GM18505 (cell line): Measurements from ENCODE around the gene POLD4.

ENCODE experiments used
- ATAC-seq: cut with Tn5 transposase; IDR thresholded peaks from one replicate; pipeline ENCODE4 v1.9.1; 2021; ENCODE audit not compliant: unreplicated experiment
- POLR2A ChIP-seq: IDR thresholded peaks from 4 replicates; pipeline ENCODE4 v1.6.1; 2011; ENCODE audit warnings: borderline replicate concordance; ENCODE audit not compliant: insufficient read depth, insufficient read length; ENCODE audit errors: extremely low read depth

POLD4 gene

DNA sequence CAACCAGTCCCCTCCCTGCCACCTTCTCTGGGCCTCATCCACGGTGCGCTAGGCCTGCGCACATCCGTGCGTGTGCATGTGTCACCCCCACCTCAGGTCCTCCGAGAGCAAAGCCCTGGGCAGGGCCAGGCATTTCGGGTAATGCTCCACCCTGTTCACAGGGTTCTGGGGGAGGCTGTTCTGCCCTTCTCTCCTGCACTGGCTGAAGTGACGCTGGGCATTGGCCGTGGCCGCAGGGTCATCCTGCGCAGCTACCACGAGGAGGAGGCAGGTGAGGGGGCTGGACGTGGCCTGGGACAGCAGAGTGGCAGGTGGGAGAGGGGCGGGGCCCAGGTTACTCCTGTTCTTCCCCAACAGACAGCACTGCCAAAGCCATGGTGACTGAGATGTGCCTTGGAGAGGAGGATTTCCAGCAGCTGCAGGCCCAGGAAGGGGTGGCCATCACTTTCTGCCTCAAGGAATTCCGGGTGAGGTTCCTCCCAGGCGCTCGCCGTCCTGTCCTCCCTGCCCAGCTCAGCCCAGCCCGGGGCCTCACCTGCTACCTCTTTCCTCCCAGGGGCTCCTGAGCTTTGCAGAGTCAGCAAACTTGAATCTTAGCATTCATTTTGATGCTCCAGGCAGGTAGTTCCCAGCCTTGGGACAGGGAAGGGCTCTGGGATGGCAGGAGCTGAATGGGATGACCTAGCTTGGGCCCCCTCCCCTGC lies 42.4 kb upstream of the POLD4 start:
- no peak for ATAC-seq

GRCh38 chr11:67393990-67394389 lies 40.6 kb upstream of the POLD4 start:
- no peak for TF ChIP-seq POLR2A

More for the DNA sequence above, 42.4 kb upstream of the POLD4 start:
- no peak for TF ChIP-seq POLR2A

GRCh38 chr11:67393437-67393836 lies 40.1 kb upstream of the POLD4 start:
- no peak for ATAC-seq
- no peak for TF ChIP-seq POLR2A

More at GRCh38 chr11:67393990-67394389, 40.6 kb upstream of the POLD4 start:
- ATAC-seq, result no peak

- TF ChIP-seq POLR2A, result no peak
- peak; percentile 10 for ATAC-seq
Observed at GRCh38 chr11:67392183-67392715, 38.9 kb upstream of the POLD4 start.

- TF ChIP-seq POLR2A, result peak; percentile 77
- ATAC-seq, result peak; percentile 68
Observed at GRCh38 chr11:67391304-67392182, 38.2 kb upstream of the POLD4 start, which contains the start of gene RAD9A. RAD9A (plus strand) TSS chr11:67391986; CDS start chr11:67392045, 59 bp downstream.

- no peak for TF ChIP-seq POLR2A
- no peak for ATAC-seq
Observed at GRCh38 chr11:67390947-67391303, 37.6 kb upstream of the POLD4 start.

- no peak for TF ChIP-seq POLR2A
- ATAC-seq, result no peak
Observed at GRCh38 chr11:67389477-67389876, 36.1 kb upstream of the POLD4 start.

GRCh38 chr11:67387518-67387917 lies 34.2 kb upstream of the POLD4 start:
- no peak for TF ChIP-seq POLR2A
- ATAC-seq, result no peak

DNA sequence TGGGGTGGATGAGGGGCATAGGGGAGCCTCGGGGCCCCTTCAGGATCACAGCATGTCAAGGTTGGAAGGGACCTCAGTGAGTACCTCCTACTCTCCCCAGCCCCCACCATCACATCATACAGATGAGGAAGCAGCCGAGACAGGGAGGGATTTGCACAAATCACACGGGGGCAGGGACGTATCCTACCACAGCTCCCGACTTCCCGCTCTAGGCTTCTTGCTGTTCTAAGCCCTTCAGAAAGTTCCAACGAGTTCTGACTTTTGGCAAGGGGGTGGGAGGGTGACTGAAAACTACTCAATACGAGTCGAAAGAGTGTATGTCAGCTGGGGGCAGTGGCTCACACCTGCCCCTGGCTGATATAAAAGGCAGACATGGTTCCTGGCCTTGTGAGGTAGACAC lies 33.7 kb upstream of the POLD4 start:
- no peak for ATAC-seq
- TF ChIP-seq POLR2A, result no peak

- TF ChIP-seq POLR2A, result no peak
- ATAC-seq, result no peak
Observed at GRCh38 chr11:67384851-67385366, 31.6 kb upstream of the POLD4 start.

DNA sequence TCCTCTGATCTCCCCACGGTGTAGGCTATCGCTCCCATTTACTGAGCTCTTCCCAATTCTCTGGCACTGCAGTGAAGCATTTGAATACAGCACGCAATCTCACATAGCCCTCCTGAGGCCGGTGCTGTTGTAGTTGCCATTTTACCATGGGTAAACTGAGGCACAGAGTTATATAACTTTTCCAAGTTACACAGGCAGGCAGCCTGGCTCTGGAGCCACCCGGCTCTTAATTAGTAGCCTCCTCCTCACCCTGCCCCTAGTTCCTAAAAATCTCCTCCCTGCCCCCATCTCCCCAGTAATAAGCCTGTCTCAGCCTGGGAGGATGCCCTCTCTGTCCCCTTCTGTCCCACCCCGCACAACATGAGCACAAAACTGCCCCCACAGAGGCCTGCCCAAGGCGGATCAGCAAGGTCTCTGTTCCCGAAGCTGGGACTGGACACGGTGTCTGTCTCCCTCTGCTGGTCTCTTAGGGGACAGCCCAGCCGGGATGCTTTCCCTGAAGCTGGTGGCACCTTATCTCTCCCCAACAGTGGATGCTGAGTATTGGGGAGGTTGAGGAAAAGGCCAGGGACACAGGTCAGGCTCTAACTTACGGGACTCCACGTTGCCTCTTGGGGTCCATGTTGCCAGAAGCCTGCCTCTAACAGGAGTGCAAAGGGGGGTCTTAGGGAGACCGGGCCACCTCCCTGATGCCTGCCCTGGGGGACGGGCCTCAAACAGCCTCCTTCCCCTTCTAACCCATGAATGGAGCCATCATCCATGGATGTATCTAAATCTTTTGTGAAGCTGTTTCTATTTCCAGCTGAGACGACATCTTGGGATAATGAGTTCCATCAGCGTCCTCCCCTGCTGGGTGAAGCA lies 29.2 kb upstream of the POLD4 start:
- no peak for ATAC-seq
- no peak for TF ChIP-seq POLR2A

GRCh38 chr11:67381244-67381972 lies 28.1 kb upstream of the POLD4 start:
- ATAC-seq, result no peak
- TF ChIP-seq POLR2A, result no peak
